Left renal cortex interstitium (tissue), 4 donors: ENCODE measurements around the gene CXCR3. TPM values are rescaled to one million over a fixed set of nuclear protein-coding genes. Genes with fewer than 3 reads are reported as not detected.
A peak's percentile ranks its signal among the peaks of the same experiment; 100 is the strongest.
"Not testable (repeated sequence)": the region's sequence is repeated elsewhere in the genome, so short reads cannot be mapped to it uniquely, and the experiment has no call there.

ENCODE experiments used
- DNase-seq, 4 donors: peaks; one replicate each; pipeline ENCODE4 v3.0.0-alpha.2; 2013; ENCODE audit warnings: low read depth in 4 of 4, low spot score in 2 of 4, missing footprints in 1 of 4
- polyA plus RNA-seq, 4 donors: library from polyadenylated mRNA; unstranded; fragments of 120-200 nt; gene quantifications; one replicate each; pipeline ENCODE4 v1.2.1, GENCODE V29; 2013; ENCODE audit not compliant: insufficient read length in 4 of 4

CXCR3 gene
- under 1 TPM in 2 of 4 donors, not detected in 2; 0.09 to 0.22 TPM for polyA plus RNA-seq

GRCh38 chrX:71618303-71618721, at the start of gene CXCR3:
Gene CXCR3, minus strand, starts transcription at chrX:71618511. Its CDS starts 62 bp downstream, at chrX:71618449.
- DNase-seq = no peak

- no peak for DNase-seq
Observed at GRCh38 chrX:71667328-71668247, 49.3 kb upstream of the CXCR3 start, which contains the start of gene LOC101059915. Gene LOC101059915, plus strand, starts transcription at chrX:71667546.

GRCh38 chrX:71666240-71667223, 48.2 kb upstream of the CXCR3 start:
- no peak for DNase-seq

GRCh38 chrX:71665747-71666146, 47.4 kb upstream of the CXCR3 start:
- DNase-seq = no peak

GRCh38 chrX:71664889-71665491, 46.7 kb upstream of the CXCR3 start:
- no peak for DNase-seq

GRCh38 chrX:71664202-71664601, 45.9 kb upstream of the CXCR3 start:
- DNase-seq = not testable (repeated sequence)

- not testable (repeated sequence) for DNase-seq
Observed at GRCh38 chrX:71663238-71663637, 44.9 kb upstream of the CXCR3 start.

- DNase-seq = not testable (repeated sequence)
Observed at GRCh38 chrX:71662654-71663053, 44.3 kb upstream of the CXCR3 start.

- no peak for DNase-seq
Observed at GRCh38 chrX:71661919-71662318, 43.6 kb upstream of the CXCR3 start.

- no peak for DNase-seq
Observed at GRCh38 chrX:71660562-71661416, 42.5 kb upstream of the CXCR3 start.

- DNase-seq = no peak
Observed at GRCh38 chrX:71659959-71660358, 41.6 kb upstream of the CXCR3 start.

- DNase-seq = no peak
Observed at GRCh38 chrX:71659342-71659741, 41.0 kb upstream of the CXCR3 start.

GRCh38 chrX:71657267-71657666, 39.0 kb upstream of the CXCR3 start:
- no peak for DNase-seq

GRCh38 chrX:71653344-71653743, 35.0 kb upstream of the CXCR3 start:
- DNase-seq = no peak

GRCh38 chrX:71652405-71652804, 34.1 kb upstream of the CXCR3 start:
- DNase-seq = peak in 3 of 4 donors; percentile 7 to 28 (median 14)

GRCh38 chrX:71650333-71650969, 32.1 kb upstream of the CXCR3 start:
- no peak for DNase-seq

GRCh38 chrX:71644406-71644805, 26.1 kb upstream of the CXCR3 start:
- not testable (repeated sequence) for DNase-seq

GRCh38 chrX:71640002-71640401, 21.7 kb upstream of the CXCR3 start:
- no peak for DNase-seq

- no peak for DNase-seq
Observed at GRCh38 chrX:71638409-71638808, 20.1 kb upstream of the CXCR3 start.
